Measurements from ENCODE around the gene STPG2.
A peak's percentile ranks its signal among the peaks of the same experiment; 100 is the strongest.
"Not testable (repeated sequence)": the region's sequence is repeated elsewhere in the genome, so short reads cannot be mapped to it uniquely, and the experiment has no call there.

The STPG2 gene

DNA sequence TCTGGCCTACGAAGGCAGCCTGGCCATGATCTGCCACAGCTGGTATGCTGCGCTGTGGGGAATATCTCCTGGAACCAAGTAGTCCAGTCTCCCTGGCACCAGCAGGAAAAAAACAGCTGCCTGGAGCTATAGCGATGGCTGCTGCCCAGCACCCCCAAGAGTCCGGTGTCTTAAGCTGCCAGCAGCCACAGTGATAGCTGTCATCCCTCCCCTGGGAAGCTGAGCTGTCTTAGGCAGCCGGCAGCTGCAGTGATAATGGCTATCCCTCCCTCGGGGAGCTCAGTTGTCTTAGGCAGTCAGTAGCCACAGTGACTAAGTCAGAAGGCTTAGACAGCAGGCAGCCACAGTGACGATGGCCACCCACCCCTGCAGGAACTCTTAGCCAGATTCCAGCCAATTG is 205.1 kb downstream of the STPG2 start:
- Histone ChIP-seq H3K4me1 (ENCODE audit: control insufficient read depth in 1 of 2, insufficient read depth in 2 of 2, low read length in 2 of 2) (no peaks in the 10 kb centered on the region), H3K9me3 (ENCODE audit: control insufficient read depth in 1 of 2, low read length in 2 of 2) (peaks cover 0 to 43% of the 10 kb centered on the region in 2 donors), H3K4me3 (ENCODE audit: low read depth in 1 of 2, low read length in 2 of 2) (peak overlapping the region in 1 of 2 donors; percentile 13), H3K27ac (ENCODE audit: low read length) (no peak overlapping the region), H3K36me3 (ENCODE audit: control insufficient read depth in 1 of 2, insufficient read depth in 2 of 2, low read length in 2 of 2) (no peaks in the 10 kb centered on the region), H3K27me3 (ENCODE audit: low read depth, low read length) (no peaks in the 10 kb centered on the region)

DNA sequence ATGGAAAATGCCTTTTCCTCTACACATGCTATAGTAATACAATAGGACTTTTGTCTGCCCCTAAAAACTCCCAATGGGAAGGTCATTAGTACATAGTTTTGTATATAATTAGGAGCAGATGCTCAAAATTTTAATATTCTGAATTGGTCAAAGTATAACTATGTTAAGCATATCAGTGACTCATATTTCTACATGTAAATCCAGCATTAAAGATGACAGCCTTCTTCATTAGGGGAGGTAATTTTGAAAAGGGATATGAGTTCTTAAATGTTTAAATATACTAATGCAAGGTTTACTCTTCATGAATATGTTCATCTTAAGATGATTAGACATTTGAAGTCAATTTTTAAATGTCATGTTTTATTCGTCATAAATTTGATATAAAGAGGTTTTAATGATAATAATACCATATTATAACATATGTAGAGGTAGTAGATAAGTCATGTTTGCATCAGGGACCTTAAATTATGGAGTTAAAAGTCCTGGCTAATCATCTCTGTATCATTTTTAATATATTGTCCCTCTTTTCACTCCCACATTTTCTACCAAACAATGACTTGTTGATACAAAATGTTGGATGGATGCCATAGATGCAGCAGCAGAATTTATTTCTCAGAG is 218.8 kb downstream of the STPG2 start:
- Histone ChIP-seq H3K4me1 (ENCODE audit: control insufficient read depth in 1 of 2, insufficient read depth in 2 of 2, low read length in 2 of 2) (no peaks in the 10 kb centered on the region), H3K27ac (ENCODE audit: low read length) (no peak overlapping the region), H3K27me3 (ENCODE audit: low read depth, low read length) (no peaks in the 10 kb centered on the region), H3K36me3 (ENCODE audit: control insufficient read depth in 1 of 2, insufficient read depth in 2 of 2, low read length in 2 of 2) (no peaks in the 10 kb centered on the region), H3K4me3 (ENCODE audit: low read depth in 1 of 2, low read length in 2 of 2) (no peak overlapping the region), H3K9me3 (ENCODE audit: control insufficient read depth in 1 of 2, low read length in 2 of 2) (no peaks in the 10 kb centered on the region)

DNA sequence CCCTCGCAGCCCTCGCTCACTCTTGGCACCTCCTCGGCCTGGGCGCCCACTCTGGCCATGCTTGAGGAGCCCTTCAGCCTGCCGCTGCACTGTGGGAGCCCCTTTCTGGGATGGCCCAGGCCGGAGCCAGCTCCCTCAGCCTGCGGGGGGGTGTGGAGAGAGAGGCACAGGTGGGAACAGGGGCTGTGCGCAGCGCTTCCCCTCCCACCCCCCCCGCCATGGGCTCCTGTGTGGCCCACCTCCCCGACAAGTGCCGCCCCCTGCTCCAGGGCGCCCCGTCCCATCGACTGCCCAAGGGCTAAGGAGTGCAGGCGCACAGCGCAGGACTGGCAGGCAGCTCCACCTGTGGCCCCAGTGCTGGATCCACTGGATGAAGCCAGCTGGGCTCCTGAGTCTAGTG is 220.2 kb downstream of the STPG2 start:
- Histone ChIP-seq H3K27me3 (ENCODE audit: low read depth, low read length) (no peaks in the 10 kb centered on the region), H3K4me1 (ENCODE audit: control insufficient read depth in 1 of 2, insufficient read depth in 2 of 2, low read length in 2 of 2) (no peaks in the 10 kb centered on the region), H3K4me3 (ENCODE audit: low read depth in 1 of 2, low read length in 2 of 2) (no peak overlapping the region), H3K27ac (ENCODE audit: low read length) (no peak overlapping the region), H3K9me3 (ENCODE audit: control insufficient read depth in 1 of 2, low read length in 2 of 2) (no peaks in the 10 kb centered on the region), H3K36me3 (ENCODE audit: control insufficient read depth in 1 of 2, insufficient read depth in 2 of 2, low read length in 2 of 2) (no peaks in the 10 kb centered on the region)

DNA sequence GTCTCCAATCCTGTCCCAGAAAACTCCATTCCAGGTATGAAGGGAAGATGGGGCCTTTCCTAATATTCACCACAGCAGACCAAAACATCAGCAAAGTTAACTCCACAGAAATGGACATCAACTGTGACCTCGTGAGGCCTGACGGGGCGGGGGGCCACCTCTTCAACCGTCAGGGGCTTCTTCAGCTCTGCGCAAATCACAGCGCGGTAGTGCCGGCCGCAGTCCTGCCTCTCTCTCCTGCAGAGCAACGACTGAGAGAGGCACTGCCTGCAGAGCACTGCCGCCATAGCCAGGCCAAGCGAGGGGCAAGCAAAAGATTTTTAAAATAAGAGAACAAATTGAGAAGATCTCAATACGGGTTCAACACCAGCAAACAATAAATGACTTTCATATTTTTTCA is 226.2 kb downstream of the STPG2 start:
- H3K27ac ChIP-seq (ENCODE audit: low read length), result no peak overlapping the region
- no peaks in the 10 kb centered on the region for H3K36me3 ChIP-seq (ENCODE audit: control insufficient read depth in 1 of 2, insufficient read depth in 2 of 2, low read length in 2 of 2)
- no peak overlapping the region for H3K4me3 ChIP-seq (ENCODE audit: low read depth in 1 of 2, low read length in 2 of 2)
- H3K4me1 ChIP-seq (ENCODE audit: control insufficient read depth in 1 of 2, insufficient read depth in 2 of 2, low read length in 2 of 2), result no peaks in the 10 kb centered on the region
- no peaks in the 10 kb centered on the region for H3K27me3 ChIP-seq (ENCODE audit: low read depth, low read length)
- peaks cover 0 to 2% of the 10 kb centered on the region in 2 donors for H3K9me3 ChIP-seq (ENCODE audit: control insufficient read depth in 1 of 2, low read length in 2 of 2)

DNA sequence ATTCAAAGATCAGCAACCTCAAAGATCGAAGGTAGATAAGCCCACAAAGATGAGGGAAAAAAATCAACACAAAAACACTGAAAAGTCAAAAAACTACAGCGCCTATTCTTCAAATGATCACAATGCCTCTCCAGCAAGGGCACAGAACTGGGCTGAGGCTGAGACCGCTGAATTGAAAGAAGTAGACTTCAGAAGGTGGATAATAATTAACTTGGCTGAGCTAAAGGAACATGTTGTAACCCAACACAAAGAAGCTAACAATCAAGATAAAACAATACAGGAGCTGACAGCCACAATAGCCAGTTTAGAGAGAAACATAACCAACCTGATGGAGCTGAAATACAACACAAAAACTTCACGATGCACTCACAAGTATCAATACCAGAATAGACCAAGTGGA is 231.1 kb downstream of the STPG2 start:
- no peak overlapping the region for H3K4me3 ChIP-seq (ENCODE audit: low read depth in 1 of 2, low read length in 2 of 2)
- H3K27ac ChIP-seq (ENCODE audit: low read length), result no peak overlapping the region
- peaks cover 0 to 2% of the 10 kb centered on the region in 2 donors for H3K9me3 ChIP-seq (ENCODE audit: control insufficient read depth in 1 of 2, low read length in 2 of 2)
- no peaks in the 10 kb centered on the region for H3K27me3 ChIP-seq (ENCODE audit: low read depth, low read length)
- H3K4me1 ChIP-seq (ENCODE audit: control insufficient read depth in 1 of 2, insufficient read depth in 2 of 2, low read length in 2 of 2), result no peaks in the 10 kb centered on the region
- H3K36me3 ChIP-seq (ENCODE audit: control insufficient read depth in 1 of 2, insufficient read depth in 2 of 2, low read length in 2 of 2), result no peaks in the 10 kb centered on the region

DNA sequence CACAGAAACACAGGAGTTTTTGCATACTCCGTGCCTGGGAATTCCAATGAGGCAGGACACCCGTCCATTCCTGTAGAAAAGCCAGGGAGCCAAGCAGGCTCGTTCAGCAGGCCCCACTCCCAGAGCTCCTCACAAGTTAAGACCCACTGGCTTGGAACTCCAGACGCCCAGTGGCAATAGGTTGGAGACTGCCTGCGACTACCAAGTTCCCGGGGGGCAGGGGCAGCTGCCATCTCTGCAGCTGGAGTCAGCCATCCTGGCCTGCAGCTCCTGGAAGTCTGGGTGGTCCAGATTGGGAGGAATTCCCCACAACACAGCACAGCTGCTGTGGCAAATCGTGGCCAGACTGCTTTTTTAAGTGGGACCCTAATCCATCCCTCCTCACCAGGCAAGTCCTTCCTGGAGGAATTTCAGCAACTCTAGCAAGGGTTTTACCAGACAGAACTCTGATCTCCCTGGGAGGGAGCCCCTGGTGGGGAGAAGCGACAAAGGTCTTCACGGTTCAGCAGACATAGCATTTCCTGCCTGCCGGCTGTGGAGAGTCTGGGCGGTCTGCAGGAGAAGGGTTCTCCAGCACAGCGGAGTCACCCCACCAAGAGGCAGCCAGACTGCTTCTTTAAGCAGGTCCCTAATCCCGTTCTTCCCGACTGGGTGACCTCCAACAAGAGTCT is 231.9 kb downstream of the STPG2 start:
- no peaks in the 10 kb centered on the region for H3K36me3 ChIP-seq (ENCODE audit: control insufficient read depth in 1 of 2, insufficient read depth in 2 of 2, low read length in 2 of 2)
- no peaks in the 10 kb centered on the region for H3K27me3 ChIP-seq (ENCODE audit: low read depth, low read length)
- peaks cover 0 to under 1% of the 10 kb centered on the region in 2 donors for H3K9me3 ChIP-seq (ENCODE audit: control insufficient read depth in 1 of 2, low read length in 2 of 2)
- H3K27ac ChIP-seq (ENCODE audit: low read length), result no peak overlapping the region
- H3K4me1 ChIP-seq (ENCODE audit: control insufficient read depth in 1 of 2, insufficient read depth in 2 of 2, low read length in 2 of 2), result no peaks in the 10 kb centered on the region
- no peak overlapping the region for H3K4me3 ChIP-seq (ENCODE audit: low read depth in 1 of 2, low read length in 2 of 2)

DNA sequence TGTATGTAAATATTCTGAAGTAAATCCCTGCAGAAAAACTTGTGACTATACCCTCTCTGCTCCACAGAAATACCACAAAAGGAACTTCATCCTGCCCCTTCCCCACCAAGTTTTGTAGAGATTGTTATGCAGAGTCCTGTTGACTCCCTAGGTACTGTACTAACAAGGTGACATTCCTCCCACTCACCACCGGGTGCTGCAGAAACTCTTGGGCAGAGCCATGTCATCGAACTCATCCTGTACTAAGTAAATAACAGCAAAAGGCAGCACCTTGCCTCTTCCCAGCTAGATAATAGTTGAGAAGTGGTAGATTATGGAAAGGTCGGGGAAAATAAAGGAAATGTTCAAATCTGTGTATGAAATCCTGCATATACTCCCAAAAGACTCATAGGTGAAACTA is 233.3 kb downstream of the STPG2 start:
- H3K4me1 ChIP-seq (ENCODE audit: control insufficient read depth in 1 of 2, insufficient read depth in 2 of 2, low read length in 2 of 2), result no peaks in the 10 kb centered on the region
- no peaks in the 10 kb centered on the region for H3K27me3 ChIP-seq (ENCODE audit: low read depth, low read length)
- H3K36me3 ChIP-seq (ENCODE audit: control insufficient read depth in 1 of 2, insufficient read depth in 2 of 2, low read length in 2 of 2), result no peaks in the 10 kb centered on the region
- H3K9me3 ChIP-seq (ENCODE audit: control insufficient read depth in 1 of 2, low read length in 2 of 2), result no peaks in the 10 kb centered on the region
- no peak overlapping the region for H3K4me3 ChIP-seq (ENCODE audit: low read depth in 1 of 2, low read length in 2 of 2)
- no peak overlapping the region for H3K27ac ChIP-seq (ENCODE audit: low read length)

DNA sequence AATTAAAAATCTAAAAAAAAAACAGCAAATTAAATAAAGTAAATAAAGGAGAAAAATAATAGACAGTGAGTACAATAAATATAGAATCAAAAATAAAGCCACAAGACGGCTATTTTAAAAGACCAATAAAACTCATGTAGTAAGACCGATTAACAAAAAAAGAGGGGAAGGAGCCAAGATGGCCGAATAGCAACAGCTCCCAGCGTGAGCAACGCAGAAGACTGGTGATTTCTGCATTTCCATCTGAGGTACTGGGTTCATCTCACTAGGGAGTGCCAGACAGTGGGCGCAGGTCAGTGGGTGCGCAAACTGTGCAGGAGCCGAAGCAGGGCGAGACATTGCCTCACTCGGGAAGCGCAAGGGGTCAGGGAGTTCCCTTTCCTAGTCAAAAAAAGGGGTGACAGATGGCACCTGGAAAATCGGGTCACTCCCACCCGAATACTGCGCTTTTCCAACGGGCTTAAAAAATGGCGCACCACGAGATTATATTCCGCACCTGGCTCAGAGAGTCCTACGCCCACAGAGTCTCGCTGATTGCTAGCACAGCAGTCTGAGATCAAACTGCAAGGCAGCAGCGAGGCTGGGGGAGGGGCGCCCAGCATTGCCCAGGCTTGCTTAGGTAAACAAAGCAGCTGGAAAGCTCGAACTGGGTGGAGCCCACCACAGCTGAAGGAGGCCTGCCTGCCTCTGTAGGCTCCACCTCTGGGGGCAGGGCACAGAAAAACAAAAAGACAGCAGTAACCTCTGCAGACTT is 239.7 kb downstream of the STPG2 start:
- H3K27me3 ChIP-seq (ENCODE audit: low read depth, low read length); H3K4me3 ChIP-seq (ENCODE audit: low read depth in 1 of 2, low read length in 2 of 2); H3K4me1 ChIP-seq (ENCODE audit: control insufficient read depth in 1 of 2, insufficient read depth in 2 of 2, low read length in 2 of 2); H3K36me3 ChIP-seq (ENCODE audit: control insufficient read depth in 1 of 2, insufficient read depth in 2 of 2, low read length in 2 of 2); H3K27ac ChIP-seq (ENCODE audit: low read length); H3K9me3 ChIP-seq (ENCODE audit: control insufficient read depth in 1 of 2, low read length in 2 of 2): not testable (repeated sequence)

DNA sequence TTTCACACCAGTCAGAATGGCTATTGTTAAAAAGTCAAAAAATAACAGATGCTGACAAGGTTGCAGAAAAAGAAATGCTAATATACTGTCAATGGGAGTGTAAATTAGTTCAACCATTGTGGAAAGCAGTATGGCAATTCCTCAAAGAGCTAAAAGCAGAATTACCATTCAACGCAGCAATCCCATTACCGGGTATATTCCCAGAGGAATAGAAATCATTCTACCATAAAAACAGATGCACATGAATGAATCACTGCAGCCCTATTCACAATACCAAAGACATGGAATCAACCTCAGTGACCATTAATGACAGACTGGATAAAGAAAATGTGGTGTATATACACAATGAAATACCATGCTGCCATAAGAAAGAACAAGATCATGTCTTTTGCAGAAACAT is 243.0 kb downstream of the STPG2 start:
- no peaks in the 10 kb centered on the region for H3K4me1 ChIP-seq (ENCODE audit: control insufficient read depth in 1 of 2, insufficient read depth in 2 of 2, low read length in 2 of 2)
- H3K27me3 ChIP-seq (ENCODE audit: low read depth, low read length), result no peaks in the 10 kb centered on the region
- no peak overlapping the region for H3K27ac ChIP-seq (ENCODE audit: low read length)
- no peaks in the 10 kb centered on the region for H3K36me3 ChIP-seq (ENCODE audit: control insufficient read depth in 1 of 2, insufficient read depth in 2 of 2, low read length in 2 of 2)
- no peaks in the 10 kb centered on the region for H3K9me3 ChIP-seq (ENCODE audit: control insufficient read depth in 1 of 2, low read length in 2 of 2)
- no peak overlapping the region for H3K4me3 ChIP-seq (ENCODE audit: low read depth in 1 of 2, low read length in 2 of 2)

DNA sequence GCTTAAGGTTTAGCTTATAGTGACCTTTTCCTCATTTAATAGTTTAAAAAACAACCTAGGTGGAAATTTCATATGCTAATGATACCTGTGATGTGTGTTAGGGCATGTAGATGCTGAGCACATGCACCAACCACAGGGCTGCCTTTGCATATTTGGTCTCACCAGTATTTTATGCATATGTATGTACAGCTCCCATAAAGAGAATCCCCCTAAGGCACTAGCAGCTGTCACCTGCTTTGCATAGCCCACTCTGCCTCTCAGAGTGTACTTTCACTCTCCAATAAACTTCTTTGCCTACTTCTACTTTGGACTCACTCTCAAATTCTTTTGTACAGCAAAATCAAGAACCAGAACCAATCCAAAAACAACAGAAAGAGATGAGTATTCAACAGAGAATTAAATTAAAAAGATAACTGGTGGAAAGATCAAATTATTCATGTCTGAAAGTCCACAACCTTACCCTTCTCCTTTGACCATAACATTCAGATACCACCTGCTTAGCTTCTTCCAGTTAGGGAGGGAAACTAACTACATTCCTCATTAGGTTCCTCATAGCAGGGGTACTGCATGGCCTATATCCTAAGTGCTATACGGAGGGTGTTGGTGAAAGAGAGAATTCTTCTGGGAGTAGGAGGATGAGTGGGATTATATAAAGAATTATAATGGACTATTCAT is 250.5 kb downstream of the STPG2 start:
- H3K27me3 ChIP-seq (ENCODE audit: low read depth, low read length), result no peaks in the 10 kb centered on the region
- H3K36me3 ChIP-seq (ENCODE audit: control insufficient read depth in 1 of 2, insufficient read depth in 2 of 2, low read length in 2 of 2), result no peaks in the 10 kb centered on the region
- no peak overlapping the region for H3K27ac ChIP-seq (ENCODE audit: low read length)
- no peaks in the 10 kb centered on the region for H3K9me3 ChIP-seq (ENCODE audit: control insufficient read depth in 1 of 2, low read length in 2 of 2)
- H3K4me1 ChIP-seq (ENCODE audit: control insufficient read depth in 1 of 2, insufficient read depth in 2 of 2, low read length in 2 of 2), result no peaks in the 10 kb centered on the region
- H3K4me3 ChIP-seq (ENCODE audit: low read depth in 1 of 2, low read length in 2 of 2), result no peak overlapping the region

DNA sequence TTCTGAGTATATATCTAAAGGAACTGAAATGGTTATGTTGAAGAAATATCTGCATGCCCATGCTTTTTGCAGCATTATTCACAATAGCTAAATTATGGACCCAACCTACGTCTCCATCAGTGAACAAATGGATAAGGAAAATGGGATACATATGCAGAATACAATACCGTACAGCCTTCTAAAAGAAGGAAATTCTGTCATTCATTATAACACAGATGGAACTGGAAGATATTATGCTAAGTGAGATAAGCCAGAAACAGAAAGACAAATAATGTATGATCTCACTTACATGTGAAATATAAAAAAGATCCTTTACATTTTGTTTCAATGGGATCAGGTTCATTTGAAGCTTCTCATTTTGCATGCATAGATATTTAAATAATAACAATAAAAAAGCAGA is 263.3 kb downstream of the STPG2 start:
- no peaks in the 10 kb centered on the region for H3K4me1 ChIP-seq (ENCODE audit: control insufficient read depth in 1 of 2, insufficient read depth in 2 of 2, low read length in 2 of 2)
- H3K27ac ChIP-seq (ENCODE audit: low read length), result no peak overlapping the region
- no peaks in the 10 kb centered on the region for H3K27me3 ChIP-seq (ENCODE audit: low read depth, low read length)
- H3K36me3 ChIP-seq (ENCODE audit: control insufficient read depth in 1 of 2, insufficient read depth in 2 of 2, low read length in 2 of 2), result no peaks in the 10 kb centered on the region
- H3K4me3 ChIP-seq (ENCODE audit: low read depth in 1 of 2, low read length in 2 of 2), result no peak overlapping the region
- no peaks in the 10 kb centered on the region for H3K9me3 ChIP-seq (ENCODE audit: control insufficient read depth in 1 of 2, low read length in 2 of 2)
